OCI-LY1 (cell line): ENCODE measurements around the gene COP1.

Experiments
- H2AFZ ChIP-seq: fragments of 200-600 bp; sonication (generic), shearing (Covaris generic); 2 replicates; pipeline ENCODE4 v1.6.0; 2014; ENCODE audit warnings: antibody characterized with exemption, mild to moderate bottlenecking, low read length
- H3F3A ChIP-seq: fragments of 200-600 bp; sonication (generic), shearing (Covaris generic); 2 replicates; pipeline ENCODE4 v1.6.0; 2014; ENCODE audit warnings: mild to moderate bottlenecking, antibody characterized with exemption, low read length, moderate library complexity; ENCODE audit not compliant: insufficient read depth
- H3K27ac ChIP-seq: fragments of 200-600 bp; sonication (generic); 2 replicates; pipeline ENCODE4 v1.5.1; 2014; ENCODE audit warnings: low read length, mixed run types, mild to moderate bottlenecking, low read depth; ENCODE audit not compliant: poor library complexity, severe bottlenecking
- H3K27me3 ChIP-seq: fragments of 200-600 bp; sonication (generic); 2 replicates; pipeline ENCODE4 v1.6.0; 2014; ENCODE audit warnings: antibody characterized with exemption, mild to moderate bottlenecking, low read length, moderate library complexity; ENCODE audit not compliant: insufficient read depth
- H3K36me3 ChIP-seq: fragments of 200-600 bp; sonication (generic); 2 replicates; pipeline ENCODE4 v1.6.1; 2014; ENCODE audit warnings: mild to moderate bottlenecking, antibody characterized with exemption, low read length, moderate library complexity, mixed read lengths; ENCODE audit not compliant: insufficient read depth
- H3K4me1 ChIP-seq: fragments of 200-600 bp; sonication (generic); 2 replicates; pipeline ENCODE4 v1.5.1; 2014; ENCODE audit warnings: mild to moderate bottlenecking, low read length, moderate library complexity; ENCODE audit not compliant: insufficient read depth, severe bottlenecking
- H3K4me2 ChIP-seq: fragments of 200-600 bp; sonication (generic), shearing (Covaris generic); 2 replicates; pipeline ENCODE4 v1.6.1; 2014; ENCODE audit warnings: low read length
- H3K4me3 ChIP-seq: fragments of 200-600 bp; sonication (generic); 2 replicates; pipeline ENCODE4 v1.5.1; 2014; ENCODE audit warnings: low read length, low read depth, mild to moderate bottlenecking, mixed read lengths; ENCODE audit not compliant: poor library complexity, severe bottlenecking
- H3K79me2 ChIP-seq: fragments of 200-600 bp; shearing (Covaris generic); 2 replicates; pipeline ENCODE4 v1.6.1; 2016; ENCODE audit warnings: mixed run types, low read length, mixed read lengths; ENCODE audit not compliant: insufficient read depth
- H3K9ac ChIP-seq: fragments of 200-600 bp; sonication (generic), shearing (Covaris generic); 2 replicates; pipeline ENCODE4 v1.6.1; 2014; ENCODE audit warnings: mild to moderate bottlenecking, low read length, mixed read lengths
- H3K9me2 ChIP-seq: fragments of 200-600 bp; sonication (generic), shearing (Covaris generic); 2 replicates; pipeline ENCODE4 v1.6.1; 2014; ENCODE audit warnings: low read depth, mild to moderate bottlenecking, low read length, mixed read lengths
- H3K9me3 ChIP-seq: fragments of 200-600 bp; shearing (Covaris generic); 2 replicates; pipeline ENCODE4 v1.6.1; 2014; ENCODE audit warnings: low read length, mixed read lengths
- H4K20me1 ChIP-seq: fragments of 200-600 bp; sonication (generic), shearing (Covaris generic); 2 replicates; pipeline ENCODE4 v1.6.0; 2016; ENCODE audit warnings: mild to moderate bottlenecking, low read length; ENCODE audit not compliant: insufficient read depth
- EZH2 ChIP-seq: fragments of 200-600 bp; sonication (generic), shearing (Covaris generic); IDR thresholded peaks from 2 replicates; pipeline ENCODE4 v1.8.0; 2017; ENCODE audit warnings: borderline replicate concordance, mixed run types, mild to moderate bottlenecking, antibody characterized with exemption, low read length, moderate library complexity, mixed read lengths
- TF ChIP-seq, protein P1 (sequence below): fragments of 200-600 bp; sonication (generic), shearing (Covaris generic); IDR thresholded peaks from 2 replicates; pipeline ENCODE4 v1.5.1; 2017; ENCODE audit warnings: mild to moderate bottlenecking, antibody characterized with exemption, low read length, moderate library complexity, mixed read lengths

Gene COP1

GRCh38 chr1:176073524-176074157 lies 133.4 kb downstream of the COP1 start:
- Histone ChIP-seq H3K27me3 (no peaks in the 10 kb centered on the region), H3K4me1 (no peaks in the 10 kb centered on the region), H3F3A (no peaks in the 10 kb centered on the region), H3K4me3 (no peak overlapping the region), H3K9me2 (no peaks in the 10 kb centered on the region), H3K36me3 (peaks cover 31% of the 10 kb centered on the region), H3K9ac (no peak overlapping the region), H3K79me2 (no peaks in the 10 kb centered on the region), H2AFZ (no peak overlapping the region), H3K9me3 (no peaks in the 10 kb centered on the region), H3K27ac (no peak overlapping the region), H4K20me1 (no peaks in the 10 kb centered on the region), H3K4me2 (no peak overlapping the region)
- TF ChIP-seq, protein P1, sequence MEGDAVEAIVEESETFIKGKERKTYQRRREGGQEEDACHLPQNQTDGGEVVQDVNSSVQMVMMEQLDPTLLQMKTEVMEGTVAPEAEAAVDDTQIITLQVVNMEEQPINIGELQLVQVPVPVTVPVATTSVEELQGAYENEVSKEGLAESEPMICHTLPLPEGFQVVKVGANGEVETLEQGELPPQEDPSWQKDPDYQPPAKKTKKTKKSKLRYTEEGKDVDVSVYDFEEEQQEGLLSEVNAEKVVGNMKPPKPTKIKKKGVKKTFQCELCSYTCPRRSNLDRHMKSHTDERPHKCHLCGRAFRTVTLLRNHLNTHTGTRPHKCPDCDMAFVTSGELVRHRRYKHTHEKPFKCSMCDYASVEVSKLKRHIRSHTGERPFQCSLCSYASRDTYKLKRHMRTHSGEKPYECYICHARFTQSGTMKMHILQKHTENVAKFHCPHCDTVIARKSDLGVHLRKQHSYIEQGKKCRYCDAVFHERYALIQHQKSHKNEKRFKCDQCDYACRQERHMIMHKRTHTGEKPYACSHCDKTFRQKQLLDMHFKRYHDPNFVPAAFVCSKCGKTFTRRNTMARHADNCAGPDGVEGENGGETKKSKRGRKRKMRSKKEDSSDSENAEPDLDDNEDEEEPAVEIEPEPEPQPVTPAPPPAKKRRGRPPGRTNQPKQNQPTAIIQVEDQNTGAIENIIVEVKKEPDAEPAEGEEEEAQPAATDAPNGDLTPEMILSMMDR: peak; percentile 72
- no peak for TF ChIP-seq EZH2

DNA sequence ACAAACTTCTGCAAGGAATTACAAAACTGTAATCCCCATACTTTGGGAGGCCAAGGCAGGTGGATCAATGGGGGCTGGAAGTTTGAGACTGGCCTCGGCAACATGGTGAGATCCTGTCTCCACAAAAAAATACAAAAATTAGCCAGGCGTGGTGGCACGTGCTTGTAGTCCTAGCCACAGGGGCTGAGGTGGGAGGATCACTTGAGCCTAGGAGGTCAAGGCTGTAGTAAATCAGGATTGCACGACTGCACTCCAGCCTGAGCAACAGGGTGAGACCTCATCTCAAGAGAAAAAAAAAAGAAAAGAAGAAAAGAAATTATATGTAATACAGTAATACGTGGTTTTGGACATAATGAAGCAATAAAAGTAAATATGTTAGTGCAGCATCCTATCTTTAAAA lies 138.2 kb downstream of the COP1 start:
- Histone ChIP-seq H3K4me1 (no peaks in the 10 kb centered on the region), H3K4me3 (no peak overlapping the region), H3K27ac (no peak overlapping the region), H2AFZ (no peak overlapping the region), H3K9me2 (no peaks in the 10 kb centered on the region), H3K9ac (no peak overlapping the region), H4K20me1 (no peaks in the 10 kb centered on the region), H3K27me3 (no peaks in the 10 kb centered on the region), H3K4me2 (no peak overlapping the region), H3K36me3 (peaks cover 9% of the 10 kb centered on the region; the same call in 1 of the 2 replicates), H3K9me3 (no peaks in the 10 kb centered on the region), H3K79me2 (no peaks in the 10 kb centered on the region), H3F3A (no peaks in the 10 kb centered on the region)
- no peak for TF ChIP-seq EZH2
- TF ChIP-seq, protein P1: no peak

DNA sequence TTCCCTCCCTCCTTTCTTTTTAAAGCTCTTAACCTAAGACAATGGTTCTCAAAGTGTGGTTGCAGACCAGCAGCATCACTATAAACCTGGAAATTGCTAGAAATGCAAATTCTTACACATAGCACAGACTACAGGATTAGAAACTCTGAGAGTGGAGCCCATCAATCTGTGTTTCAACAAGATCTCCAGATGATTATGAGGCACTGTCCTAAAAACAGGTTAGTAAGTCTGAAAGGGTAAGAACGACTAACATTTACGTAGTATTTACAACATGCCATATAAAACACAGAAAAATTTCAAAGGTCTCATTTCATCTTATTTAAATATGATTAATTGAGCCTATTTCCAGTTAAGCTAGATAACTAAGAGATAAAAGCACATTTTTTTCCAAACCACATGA lies 138.8 kb downstream of the COP1 start:
- H3K36me3 ChIP-seq: peaks cover 9% of the 10 kb centered on the region; the same call in 1 of the 2 replicates

More for the DNA sequence above, 138.8 kb downstream of the COP1 start:
- no peak overlapping the region for H2AFZ ChIP-seq
- no peak overlapping the region for H3K4me3 ChIP-seq
- H3F3A ChIP-seq: no peaks in the 10 kb centered on the region
- no peaks in the 10 kb centered on the region for H3K9me3 ChIP-seq
- no peaks in the 10 kb centered on the region for H3K9me2 ChIP-seq
- no peaks in the 10 kb centered on the region for H3K27me3 ChIP-seq
- H3K79me2 ChIP-seq: no peaks in the 10 kb centered on the region
- H3K4me2 ChIP-seq: no peak overlapping the region
- H3K9ac ChIP-seq: no peak overlapping the region
- H4K20me1 ChIP-seq: no peaks in the 10 kb centered on the region
- no peak for TF ChIP-seq EZH2
- TF ChIP-seq, protein P1: no peak
- no peak overlapping the region for H3K27ac ChIP-seq
- no peaks in the 10 kb centered on the region for H3K4me1 ChIP-seq
